Epithelial cell of proximal tubule (primary cell): ENCODE data around the gene GSS. TPM values are rescaled to one million over a fixed set of nuclear protein-coding genes. Genes with fewer than 3 reads are reported as not detected.

Experiments
- DNase-seq: peaks from one replicate; pipeline ENCODE4 v3.0.0-alpha.2; 2011; ENCODE audit warnings: low read depth
- H3K4me3 ChIP-seq: 2 replicates; pipeline ENCODE4 v1.5.1; 2011; ENCODE audit warnings: low read depth, mild to moderate bottlenecking, low read length
- total RNA-seq: library from RNA; depleted of rRNA; stranded (reverse); fragments of >200 nt; gene quantifications from 2 replicates; pipeline ENCODE4 v1.2.3, GENCODE V29; 2015
- TF ChIP-seq, protein P1 (sequence below): conservative IDR thresholded peaks from 2 replicates; pipeline ENCODE4 v1.5.1; 2012; ENCODE audit warnings: low read depth, mild to moderate bottlenecking, low read length

The GSS gene
- total RNA-seq, 1 donor from 2014 or later, result 76.2 TPM

DNA sequence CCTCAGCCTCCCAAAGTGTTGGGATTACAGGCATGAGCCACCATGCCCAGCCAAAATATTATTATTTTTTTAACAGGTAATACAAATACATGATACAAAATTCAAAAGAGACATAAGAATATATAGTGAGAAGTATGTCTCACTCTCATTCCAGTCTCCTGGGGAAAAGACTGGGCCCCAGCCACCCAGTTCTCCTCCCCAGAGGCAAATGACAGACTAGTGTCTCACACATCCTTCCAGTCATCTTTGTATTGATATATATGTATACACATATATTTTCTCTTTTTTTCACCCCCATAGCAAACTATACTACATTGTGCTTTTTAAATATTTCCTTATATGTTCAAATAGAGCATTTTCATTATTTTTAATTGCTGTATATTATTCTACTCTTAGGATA lies 8.3 kb downstream of the GSS start:
- TF ChIP-seq, protein P1, sequence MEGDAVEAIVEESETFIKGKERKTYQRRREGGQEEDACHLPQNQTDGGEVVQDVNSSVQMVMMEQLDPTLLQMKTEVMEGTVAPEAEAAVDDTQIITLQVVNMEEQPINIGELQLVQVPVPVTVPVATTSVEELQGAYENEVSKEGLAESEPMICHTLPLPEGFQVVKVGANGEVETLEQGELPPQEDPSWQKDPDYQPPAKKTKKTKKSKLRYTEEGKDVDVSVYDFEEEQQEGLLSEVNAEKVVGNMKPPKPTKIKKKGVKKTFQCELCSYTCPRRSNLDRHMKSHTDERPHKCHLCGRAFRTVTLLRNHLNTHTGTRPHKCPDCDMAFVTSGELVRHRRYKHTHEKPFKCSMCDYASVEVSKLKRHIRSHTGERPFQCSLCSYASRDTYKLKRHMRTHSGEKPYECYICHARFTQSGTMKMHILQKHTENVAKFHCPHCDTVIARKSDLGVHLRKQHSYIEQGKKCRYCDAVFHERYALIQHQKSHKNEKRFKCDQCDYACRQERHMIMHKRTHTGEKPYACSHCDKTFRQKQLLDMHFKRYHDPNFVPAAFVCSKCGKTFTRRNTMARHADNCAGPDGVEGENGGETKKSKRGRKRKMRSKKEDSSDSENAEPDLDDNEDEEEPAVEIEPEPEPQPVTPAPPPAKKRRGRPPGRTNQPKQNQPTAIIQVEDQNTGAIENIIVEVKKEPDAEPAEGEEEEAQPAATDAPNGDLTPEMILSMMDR, result no peak
- no peak for DNase-seq
- no peak overlapping the region for H3K4me3 ChIP-seq

DNA sequence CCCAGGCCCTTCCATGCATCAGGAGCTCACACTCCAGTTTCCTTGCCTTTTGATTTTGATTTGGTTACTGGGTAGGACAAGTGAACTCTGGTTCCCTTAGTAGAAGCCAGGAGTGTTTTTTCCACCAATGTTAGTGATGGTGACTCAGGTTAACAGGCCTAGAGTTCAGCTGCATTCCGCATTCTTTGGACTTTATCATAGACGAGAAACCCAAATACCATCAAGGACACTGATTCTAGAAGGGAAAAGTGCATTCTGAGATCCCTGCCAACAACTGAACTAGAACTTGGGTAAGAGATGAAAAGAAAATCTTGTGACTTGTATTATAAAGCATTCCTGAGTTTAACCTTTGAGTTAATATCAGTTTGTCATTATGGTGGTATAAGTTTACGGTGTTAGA lies 8.9 kb downstream of the GSS start:
- DNase-seq, result peak; percentile 93
- TF ChIP-seq, protein P1, result no peak
- H3K4me3 ChIP-seq, result no peak overlapping the region

DNA sequence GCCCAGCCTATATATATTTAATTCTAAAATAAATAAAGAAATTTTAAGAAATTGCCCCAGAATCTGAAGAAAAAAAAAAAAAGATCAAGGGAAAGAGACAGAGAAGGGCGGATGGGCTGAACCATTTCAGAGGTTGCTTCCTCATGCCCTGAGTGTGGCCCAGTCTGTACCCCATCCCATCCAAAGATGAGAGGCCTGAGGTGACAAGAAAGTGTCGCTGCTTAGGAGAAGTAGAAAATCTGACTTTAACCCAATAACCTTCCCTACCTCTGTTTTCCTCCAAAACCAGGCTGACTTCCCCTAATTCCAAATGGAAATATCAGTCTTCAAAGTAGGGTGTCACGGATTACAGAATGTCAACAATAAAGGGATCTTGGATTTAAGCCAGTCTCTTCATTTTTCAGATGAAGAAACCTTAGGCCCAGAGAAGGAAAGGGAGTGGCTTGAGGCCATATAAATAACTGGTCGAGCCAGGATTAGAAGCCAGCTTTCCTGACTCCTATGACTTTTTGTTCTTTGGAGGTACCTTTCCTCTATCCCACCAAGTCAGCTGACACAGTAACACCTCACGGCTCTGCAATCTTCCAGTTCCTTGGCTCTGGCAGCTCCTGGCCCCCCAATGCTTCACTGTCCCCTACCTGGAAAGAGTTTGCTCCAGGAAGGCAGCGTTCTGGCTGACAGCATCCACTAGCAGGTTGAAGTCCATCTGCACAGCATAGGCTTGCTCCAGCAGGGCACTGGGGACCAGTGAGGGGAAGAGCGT lies 10.1 kb downstream of the GSS start:
- DNase-seq, result no peak
- TF ChIP-seq, protein P1, result no peak
- no peak overlapping the region for H3K4me3 ChIP-seq

DNA sequence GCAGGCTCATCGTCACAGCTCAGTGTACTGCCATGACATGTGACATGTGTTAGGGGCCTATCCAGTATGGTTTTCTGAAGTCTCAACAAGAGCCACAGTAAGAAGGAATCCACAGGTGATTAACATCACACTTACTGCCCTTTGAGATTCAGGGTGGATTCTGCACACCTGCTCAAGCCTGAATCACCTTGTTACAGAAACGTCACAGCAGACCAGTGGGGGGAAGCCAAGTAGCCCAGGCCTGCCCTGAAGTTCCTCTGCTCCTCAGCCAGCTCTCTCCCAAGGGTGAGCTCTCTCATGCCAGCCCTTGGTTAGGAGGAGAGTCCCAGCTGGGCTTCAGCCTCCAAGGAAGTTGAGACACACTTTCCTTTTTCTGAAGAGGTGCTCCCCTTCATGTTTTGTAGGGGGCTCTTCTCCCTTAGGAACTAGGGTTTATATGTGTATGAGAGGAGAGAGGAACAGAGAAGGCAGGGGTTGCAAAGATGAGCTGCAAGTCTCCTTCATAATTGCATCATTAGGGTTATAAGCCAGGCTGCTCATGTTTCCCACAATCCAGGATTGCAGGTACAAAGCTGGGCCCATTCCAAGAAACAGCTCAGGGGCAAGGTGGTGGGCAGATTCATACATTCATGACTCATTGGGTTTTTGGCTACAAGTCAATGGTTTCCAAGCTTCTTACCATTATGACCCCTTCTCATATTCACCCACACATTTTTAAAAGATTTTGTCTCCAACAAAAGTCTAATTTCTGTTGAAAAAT lies 11.6 kb downstream of the GSS start:
- TF ChIP-seq, protein P1, result no peak
- no peak for DNase-seq
- H3K4me3 ChIP-seq, result no peak overlapping the region

DNA sequence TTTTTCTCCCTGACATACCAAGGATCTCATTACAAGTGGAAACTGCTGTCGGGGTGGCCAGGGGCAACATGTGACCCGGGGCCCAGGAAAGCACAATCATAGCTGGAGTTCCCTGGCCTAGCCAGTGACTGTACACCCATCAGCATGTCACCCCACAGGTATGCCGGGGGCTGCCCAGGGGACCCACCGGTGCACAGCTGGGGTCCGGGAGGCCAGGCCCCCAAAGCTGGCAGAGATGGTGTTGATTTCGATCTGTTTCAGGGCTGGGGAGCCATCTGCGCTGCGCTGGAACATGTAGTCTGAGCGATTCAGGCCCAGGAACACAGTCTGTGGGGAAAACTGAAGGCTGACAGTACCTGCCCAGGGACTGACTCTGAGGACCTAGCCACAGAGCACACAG lies 13.3 kb downstream of the GSS start:
- DNase-seq, result no peak
- H3K4me3 ChIP-seq, result no peak overlapping the region
- TF ChIP-seq, protein P1, result no peak

DNA sequence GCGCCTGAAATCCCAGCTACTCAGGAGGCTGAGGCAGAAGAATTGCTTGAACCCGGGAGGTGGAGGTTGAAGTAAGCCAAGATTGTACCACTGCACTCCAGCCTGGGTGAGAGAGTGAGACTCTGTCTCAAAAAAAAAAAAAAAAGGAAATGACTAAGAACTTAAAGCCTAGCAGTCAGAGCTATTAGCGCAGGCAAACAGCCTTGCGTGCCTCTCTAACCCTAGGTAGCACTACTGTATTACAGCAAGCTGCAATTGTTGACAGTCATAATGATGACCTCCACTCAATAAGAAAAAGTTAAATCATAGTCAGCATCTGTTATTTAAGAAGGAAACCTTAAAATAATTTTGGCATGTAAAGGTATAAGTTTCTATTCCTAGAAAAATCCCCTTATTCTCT lies 14.4 kb downstream of the GSS start:
- no peak for DNase-seq
- H3K4me3 ChIP-seq, result no peak overlapping the region
- TF ChIP-seq, protein P1, result no peak
